WERI-Rb-1 (cell line): ENCODE results near the gene RAD51B.

Experiments used
- DNase-seq: peaks from one replicate; pipeline ENCODE4 v3.0.0-alpha.2; 2020
- H3K27ac ChIP-seq: fragments of 250-450 bp; sonication (Bioruptor Pico); 2 replicates; pipeline ENCODE4 v1.5.1; 2020; ENCODE audit warnings: mild to moderate bottlenecking, moderate library complexity
- H3K27me3 ChIP-seq: fragments of 250-450 bp; sonication (Bioruptor Pico); 2 replicates; pipeline ENCODE4 v1.5.1; 2021; ENCODE audit warnings: mild to moderate bottlenecking, low read depth, moderate library complexity; ENCODE audit not compliant: insufficient read depth, severe bottlenecking
- H3K36me3 ChIP-seq: fragments of 250-450 bp; sonication (Bioruptor Pico); 2 replicates; pipeline ENCODE4 v1.5.1; 2020; ENCODE audit warnings: mild to moderate bottlenecking, moderate library complexity
- H3K4me3 ChIP-seq: 2 replicates; pipeline ENCODE4 v1.5.1; 2011; ENCODE audit warnings: low read depth, mild to moderate bottlenecking, control low read depth, low read length
- H3K9me3 ChIP-seq: fragments of 250-450 bp; sonication (Bioruptor Pico); 2 replicates; pipeline ENCODE4 v1.5.1; 2021; ENCODE audit warnings: mild to moderate bottlenecking, moderate library complexity; ENCODE audit not compliant: severe bottlenecking
- TF ChIP-seq, protein P1 (sequence below): IDR thresholded peaks from 2 replicates; pipeline ENCODE4 v1.5.1; 2011; ENCODE audit warnings: low read depth, mild to moderate bottlenecking, control low read depth, inconsistent platforms, low read length

RAD51B gene

DNA sequence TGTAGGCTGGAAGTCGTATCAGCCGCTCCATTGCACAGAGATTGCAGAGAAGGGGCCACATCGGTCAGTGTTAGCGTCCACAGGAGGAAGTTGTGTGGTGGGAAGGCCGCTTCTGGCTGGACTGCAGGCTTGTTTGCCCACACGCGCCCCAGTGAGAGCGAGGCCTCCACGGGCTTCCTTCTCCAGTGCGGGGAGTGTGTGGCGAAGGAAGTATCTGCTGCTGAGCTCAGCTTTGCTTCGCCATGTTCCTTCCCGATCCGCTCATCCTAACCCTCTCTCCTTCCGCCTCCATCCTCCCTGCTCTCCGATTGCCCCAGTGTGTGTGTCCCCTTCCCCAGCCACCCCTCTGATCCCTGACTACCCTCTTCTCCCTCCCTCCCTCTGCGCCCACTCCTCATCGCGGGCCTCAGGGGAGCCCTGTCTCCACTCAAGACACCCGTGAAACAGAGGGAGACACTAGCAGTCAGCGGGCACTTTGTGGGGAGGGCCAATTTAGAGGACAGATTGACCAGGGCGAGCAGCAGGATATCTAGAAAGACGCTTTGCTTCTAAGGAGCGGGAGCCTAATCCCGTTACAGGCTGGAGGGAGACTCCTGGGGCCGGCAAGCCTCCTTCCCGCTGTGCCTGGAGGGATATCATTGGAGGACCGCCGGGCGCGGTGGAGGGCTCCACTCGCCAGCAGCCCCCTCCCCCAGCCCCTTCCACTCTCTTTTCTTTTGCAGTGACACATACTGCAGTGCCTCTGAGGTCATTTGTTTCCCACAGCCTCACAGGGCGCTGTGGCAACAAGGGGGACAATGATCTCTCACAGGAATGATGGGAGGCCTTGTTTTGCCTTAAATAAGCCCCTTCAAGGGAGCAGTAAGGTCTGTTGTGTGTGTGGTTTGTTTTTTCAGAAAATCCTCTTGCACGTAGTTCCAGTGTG, 544.5 kb downstream of the RAD51B start:
- no peaks in the 10 kb centered on the region for H3K36me3 ChIP-seq
- H3K27ac ChIP-seq, result peak overlapping the region; percentile 85
- H3K4me3 ChIP-seq, result peak overlapping the region; percentile 15
- DNase-seq, result peak; percentile 88
- TF ChIP-seq, protein P1, sequence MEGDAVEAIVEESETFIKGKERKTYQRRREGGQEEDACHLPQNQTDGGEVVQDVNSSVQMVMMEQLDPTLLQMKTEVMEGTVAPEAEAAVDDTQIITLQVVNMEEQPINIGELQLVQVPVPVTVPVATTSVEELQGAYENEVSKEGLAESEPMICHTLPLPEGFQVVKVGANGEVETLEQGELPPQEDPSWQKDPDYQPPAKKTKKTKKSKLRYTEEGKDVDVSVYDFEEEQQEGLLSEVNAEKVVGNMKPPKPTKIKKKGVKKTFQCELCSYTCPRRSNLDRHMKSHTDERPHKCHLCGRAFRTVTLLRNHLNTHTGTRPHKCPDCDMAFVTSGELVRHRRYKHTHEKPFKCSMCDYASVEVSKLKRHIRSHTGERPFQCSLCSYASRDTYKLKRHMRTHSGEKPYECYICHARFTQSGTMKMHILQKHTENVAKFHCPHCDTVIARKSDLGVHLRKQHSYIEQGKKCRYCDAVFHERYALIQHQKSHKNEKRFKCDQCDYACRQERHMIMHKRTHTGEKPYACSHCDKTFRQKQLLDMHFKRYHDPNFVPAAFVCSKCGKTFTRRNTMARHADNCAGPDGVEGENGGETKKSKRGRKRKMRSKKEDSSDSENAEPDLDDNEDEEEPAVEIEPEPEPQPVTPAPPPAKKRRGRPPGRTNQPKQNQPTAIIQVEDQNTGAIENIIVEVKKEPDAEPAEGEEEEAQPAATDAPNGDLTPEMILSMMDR, result no peak
- H3K9me3 ChIP-seq, result no peaks in the 10 kb centered on the region
- no peaks in the 10 kb centered on the region for H3K27me3 ChIP-seq

DNA sequence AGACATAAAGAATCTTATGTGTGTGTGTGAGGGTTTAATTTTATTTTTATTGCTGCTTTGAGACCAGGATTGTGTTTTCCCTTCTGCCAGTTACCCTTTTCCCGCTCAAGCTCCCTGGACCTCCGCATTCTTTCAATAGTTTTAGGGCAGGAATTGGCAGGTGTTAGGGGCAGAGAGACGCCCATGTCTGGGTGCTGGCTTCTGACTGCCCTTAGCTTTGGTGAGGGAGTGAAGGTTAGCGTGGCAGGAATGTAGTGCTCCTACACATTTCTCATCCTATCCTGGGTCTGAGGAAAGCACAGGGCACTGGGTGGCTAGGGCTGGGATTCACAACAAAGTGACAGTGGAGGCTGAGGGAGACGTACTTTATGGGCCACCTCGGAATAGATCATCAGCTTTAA, 545.2 kb downstream of the RAD51B start:
- Histone ChIP-seq H3K4me3 (peak overlapping the region; percentile 3; the same call in 1 of the 2 replicates), H3K27ac (peak overlapping the region; percentile 85)

DNA sequence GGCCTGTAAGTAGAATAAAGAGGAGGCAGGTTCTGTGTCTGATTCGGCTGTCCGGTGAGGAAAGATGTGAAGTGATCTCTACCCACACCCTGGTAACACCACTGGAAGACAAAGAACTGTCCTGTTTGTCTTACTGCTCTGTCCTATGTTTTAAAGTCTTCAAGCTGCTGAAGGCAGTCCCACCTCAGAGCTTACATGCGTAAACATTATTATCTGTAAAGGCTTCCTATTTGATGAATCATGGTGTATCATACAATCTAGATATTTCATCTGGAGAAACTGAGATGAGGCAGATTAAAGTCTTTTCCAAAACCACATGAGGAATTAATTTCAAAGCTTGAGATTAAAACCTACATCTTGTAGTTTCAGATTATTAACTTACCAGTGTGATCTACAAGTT, 545.6 kb downstream of the RAD51B start:
- DNase-seq, result no peak
- Histone ChIP-seq H3K27me3 (no peaks in the 10 kb centered on the region), H3K9me3 (no peaks in the 10 kb centered on the region), H3K27ac (peak overlapping the region; percentile 85), H3K4me3 (no peak overlapping the region), H3K36me3 (no peaks in the 10 kb centered on the region)
- TF ChIP-seq, protein P1, result no peak

More for the DNA sequence above, 545.2 kb downstream of the RAD51B start:
- DNase-seq, result no peak
- Histone ChIP-seq H3K36me3 (no peaks in the 10 kb centered on the region), H3K9me3 (no peaks in the 10 kb centered on the region), H3K27me3 (no peaks in the 10 kb centered on the region)
- TF ChIP-seq, protein P1, result no peak

DNA sequence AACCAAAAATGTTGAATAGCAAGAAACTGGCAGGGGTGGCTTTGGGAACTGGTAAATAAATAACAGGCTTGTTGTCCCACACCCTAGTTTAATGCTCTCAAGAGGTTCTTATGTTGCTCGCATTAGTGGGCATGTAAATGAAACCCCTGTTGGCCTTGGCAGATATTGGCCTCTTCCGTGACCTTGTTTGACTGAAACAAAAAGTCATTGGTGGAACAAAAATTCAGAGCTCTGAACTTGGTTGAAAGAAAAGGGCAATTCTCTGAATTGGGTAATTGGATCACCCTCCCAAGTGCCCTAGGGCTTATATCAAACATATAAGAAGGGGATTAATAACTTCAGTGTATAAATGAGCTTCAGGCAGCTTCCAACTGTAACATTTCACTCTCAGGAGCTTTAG, 547.1 kb downstream of the RAD51B start:
- H3K27me3 ChIP-seq, result no peaks in the 10 kb centered on the region
- TF ChIP-seq, protein P1, result no peak
- no peaks in the 10 kb centered on the region for H3K36me3 ChIP-seq
- H3K9me3 ChIP-seq, result no peaks in the 10 kb centered on the region
- H3K4me3 ChIP-seq, result no peak overlapping the region
- H3K27ac ChIP-seq, result no peak overlapping the region
- DNase-seq, result no peak

DNA sequence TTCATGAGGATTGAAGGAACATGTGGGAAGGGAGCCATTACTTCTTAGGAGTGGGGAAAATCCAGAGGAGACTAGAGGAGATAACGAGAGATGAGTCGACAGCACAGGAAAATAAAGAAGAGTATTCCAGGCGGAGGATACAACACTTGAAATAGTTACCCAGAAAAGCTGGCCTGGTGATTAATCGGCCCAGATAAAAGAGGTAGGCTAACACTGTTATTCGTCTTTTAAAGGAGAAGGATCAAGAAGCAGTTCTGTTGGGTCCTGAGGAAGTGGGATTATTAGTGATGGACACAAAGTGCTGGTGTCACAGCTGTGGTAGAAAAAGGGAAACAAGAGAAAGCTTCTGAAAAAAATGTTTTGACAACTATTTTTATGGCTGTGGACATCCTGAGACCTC, 548.0 kb downstream of the RAD51B start:
- Histone ChIP-seq H3K9me3 (no peaks in the 10 kb centered on the region), H3K4me3 (no peak overlapping the region), H3K27ac (no peak overlapping the region), H3K27me3 (no peaks in the 10 kb centered on the region), H3K36me3 (no peaks in the 10 kb centered on the region)
- no peak for DNase-seq
- TF ChIP-seq, protein P1, result no peak

DNA sequence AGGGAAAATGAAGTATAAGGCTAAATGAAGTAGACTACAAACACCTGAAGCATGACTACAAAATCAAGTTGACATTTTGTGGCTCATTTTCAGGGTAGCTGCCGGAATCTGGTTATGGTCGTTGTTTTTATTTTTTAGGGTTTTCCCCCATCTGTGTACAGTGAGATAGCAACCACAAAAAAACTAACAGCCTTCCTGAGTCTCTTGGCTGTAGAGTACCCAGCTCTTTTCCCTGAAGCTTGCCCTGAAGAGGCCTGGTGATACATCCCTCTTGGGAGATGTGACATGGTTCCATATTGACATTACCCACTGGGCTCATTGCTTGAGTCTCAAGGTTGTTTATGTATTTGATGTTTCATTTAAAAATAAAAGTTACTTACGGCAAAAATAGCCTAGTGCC, 549.3 kb downstream of the RAD51B start:
- DNase-seq, result no peak
- no peaks in the 10 kb centered on the region for H3K27me3 ChIP-seq
- no peak overlapping the region for H3K4me3 ChIP-seq
- no peaks in the 10 kb centered on the region for H3K36me3 ChIP-seq
- peaks cover 3% of the 10 kb centered on the region for H3K9me3 ChIP-seq
- no peak overlapping the region for H3K27ac ChIP-seq
- TF ChIP-seq, protein P1, result no peak
